Fibroblast of gingiva (primary cell): ENCODE measurements around the gene ZNF451.

ENCODE experiments used
- DNase-seq: peaks from one replicate; pipeline ENCODE4 v3.0.0-alpha.2; 2011; ENCODE audit warnings: low read depth

ZNF451 gene

DNA sequence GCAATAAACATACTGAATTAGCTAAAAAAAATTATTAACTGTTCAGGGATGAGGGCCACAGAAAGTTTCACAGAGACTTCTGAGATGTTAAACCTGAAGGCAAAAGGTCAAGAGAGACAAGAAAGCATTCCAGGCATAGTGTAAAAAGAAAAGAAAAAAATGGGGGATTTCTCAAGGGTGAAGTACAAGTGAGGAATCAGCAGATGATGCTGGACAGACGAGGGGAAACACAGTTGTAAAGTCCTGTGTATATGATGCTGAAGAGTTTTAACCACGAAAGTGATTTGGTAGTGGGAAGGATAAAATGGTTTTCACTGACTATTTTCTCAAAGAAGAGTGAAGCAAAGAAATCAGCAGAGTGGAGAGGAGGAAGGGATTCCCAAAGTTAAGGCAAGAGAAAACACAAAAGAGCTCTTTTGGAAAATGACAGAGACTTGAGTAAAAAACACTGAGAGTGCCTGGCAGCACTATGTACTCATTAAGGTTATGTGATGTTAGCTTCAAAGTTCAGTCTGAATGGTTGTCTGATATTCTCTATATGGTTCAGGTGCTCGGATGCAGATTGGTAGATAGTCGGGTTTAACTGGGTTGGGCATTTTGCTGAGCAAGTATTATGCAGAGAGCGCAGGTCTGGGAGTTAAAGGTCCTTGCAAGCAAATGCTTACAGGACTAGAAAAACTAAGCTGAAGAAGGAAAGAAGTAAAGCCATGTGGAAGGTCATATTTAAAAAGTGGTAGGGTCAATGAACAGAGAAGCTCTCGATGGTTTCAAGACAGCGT, 115.8 kb downstream of the ZNF451 start:
- DNase-seq, result no peak

DNA sequence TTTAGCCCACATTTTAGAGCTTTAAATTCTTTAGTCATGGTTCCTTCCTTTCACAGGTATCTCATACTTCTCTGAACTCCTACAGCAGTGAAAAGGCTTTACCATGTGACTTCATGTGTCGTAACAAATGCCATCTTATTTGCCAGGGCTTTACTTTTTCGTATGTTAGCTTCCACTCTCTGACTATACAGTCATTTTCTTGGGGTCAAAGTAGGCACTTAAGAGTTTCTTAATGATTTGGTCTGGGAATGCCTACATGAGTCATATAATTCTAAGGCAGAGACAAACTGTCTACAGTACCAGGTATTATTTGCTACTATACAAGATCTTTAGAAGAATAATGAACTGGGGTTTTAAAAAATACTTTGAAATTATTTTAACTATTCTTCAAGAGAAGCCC, 117.2 kb downstream of the ZNF451 start:
- DNase-seq, result peak; percentile 16

DNA sequence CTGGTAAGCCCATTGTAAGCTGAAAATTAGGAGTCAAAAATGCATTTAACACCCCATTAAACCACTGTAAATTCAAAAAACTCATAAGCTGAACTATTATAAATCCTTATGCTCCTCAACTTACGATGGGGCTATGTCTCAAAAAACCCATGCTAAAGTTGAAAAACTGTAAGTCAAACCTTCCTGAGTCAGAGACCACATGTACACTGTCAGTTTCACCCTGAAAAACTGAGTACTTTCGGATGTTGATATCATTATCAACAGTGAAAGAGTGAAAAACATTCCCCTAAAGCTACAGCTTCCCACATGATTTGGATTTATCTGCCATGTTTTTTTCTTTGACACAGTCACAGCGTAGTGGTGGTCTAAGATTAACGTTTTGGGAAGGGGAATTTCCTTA, 117.9 kb downstream of the ZNF451 start:
- DNase-seq, result no peak

DNA sequence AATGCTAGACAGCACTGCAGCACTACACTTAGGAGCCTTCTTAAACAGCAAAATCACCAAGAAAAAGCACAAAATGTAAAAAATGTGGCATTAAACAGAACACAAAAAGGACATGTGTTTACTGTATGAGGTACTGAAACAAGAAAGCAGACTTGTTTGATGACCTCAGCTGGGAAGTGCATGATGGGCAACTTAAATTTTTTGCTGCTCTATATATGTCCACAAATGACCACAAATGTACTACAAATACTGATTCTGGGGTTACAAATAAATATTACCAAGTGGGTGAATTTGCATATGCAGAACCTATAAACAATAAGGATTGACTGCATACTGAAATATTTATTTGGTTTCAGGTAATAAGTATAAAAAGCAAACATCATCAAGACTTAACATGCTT, 119.0 kb downstream of the ZNF451 start:
- DNase-seq, result no peak

DNA sequence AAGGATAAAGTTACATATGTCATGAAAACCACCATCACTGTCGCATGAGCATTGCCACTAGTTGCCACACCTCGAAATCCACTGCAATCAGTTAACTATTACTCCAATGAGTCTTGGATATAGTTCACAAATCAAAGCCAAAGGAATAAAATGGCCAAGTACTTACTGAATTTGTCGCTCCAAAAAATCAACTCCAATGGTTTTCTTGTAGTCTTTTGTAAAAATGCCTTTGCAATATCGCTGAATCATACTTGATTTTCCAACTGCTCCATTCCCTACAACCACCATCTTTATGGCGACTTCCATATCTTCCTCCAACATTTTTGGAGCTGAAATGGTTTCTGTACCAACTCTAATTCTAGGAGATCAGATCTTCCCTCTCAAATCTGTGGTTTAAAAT, 120.1 kb downstream of the ZNF451 start:
- no peak for DNase-seq

DNA sequence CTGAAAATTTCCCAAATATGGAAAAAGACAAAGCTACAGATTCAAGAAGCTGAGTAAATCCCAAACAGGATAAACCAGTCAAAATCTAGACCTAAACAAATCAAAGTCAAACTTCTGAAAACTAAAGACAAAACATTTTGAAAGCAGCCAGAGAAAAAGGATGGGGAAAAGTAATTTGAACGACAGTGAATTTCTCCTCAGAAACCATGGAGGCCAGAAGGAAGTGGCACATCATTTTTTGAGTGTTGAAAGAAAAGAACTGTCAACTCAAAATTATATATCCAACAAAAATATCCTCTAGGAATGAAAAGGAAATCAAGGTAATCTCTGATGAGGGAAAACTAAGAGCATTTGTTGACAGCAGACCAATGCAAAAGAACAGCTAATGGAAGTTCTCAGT, 125.3 kb downstream of the ZNF451 start:
- no peak for DNase-seq

DNA sequence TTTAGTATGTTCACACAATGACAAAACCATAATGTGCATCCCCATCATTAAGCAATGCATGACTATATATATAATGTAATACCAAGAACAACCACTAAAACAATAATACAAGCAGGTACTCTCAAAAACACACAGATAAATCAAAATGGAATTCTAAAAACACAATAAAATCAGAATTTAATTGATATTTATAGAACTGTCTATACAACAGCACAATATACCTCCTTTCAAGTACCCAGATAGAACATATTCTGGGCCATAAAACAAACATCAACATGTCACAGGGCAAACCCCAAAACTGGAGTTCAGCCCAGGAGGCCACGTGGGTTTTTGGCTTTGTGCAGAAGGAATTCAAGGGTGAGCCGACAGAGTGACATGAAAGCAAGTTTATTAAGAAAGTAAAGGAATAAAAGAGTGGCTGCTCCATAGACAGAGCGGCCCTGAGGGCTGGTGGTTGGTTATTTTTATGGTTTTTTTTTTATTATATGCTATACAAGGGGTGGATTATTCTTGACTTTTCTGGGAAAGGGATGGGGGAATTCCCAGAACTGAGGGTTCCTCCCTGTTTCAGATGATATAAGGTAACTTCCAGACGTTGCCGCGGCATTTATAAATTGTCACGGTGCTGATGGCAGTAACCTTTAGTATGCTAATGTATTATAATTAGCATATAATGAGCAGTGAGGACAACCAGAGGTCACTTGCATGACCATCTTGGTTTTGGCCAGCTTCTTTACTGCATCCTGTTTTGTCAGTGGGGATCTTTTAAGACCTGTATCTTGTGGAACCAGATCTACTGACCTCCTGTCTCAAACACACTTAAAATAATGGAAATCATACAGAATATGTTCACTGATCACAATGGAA, 126.5 kb downstream of the ZNF451 start:
- DNase-seq, result peak; percentile 42

DNA sequence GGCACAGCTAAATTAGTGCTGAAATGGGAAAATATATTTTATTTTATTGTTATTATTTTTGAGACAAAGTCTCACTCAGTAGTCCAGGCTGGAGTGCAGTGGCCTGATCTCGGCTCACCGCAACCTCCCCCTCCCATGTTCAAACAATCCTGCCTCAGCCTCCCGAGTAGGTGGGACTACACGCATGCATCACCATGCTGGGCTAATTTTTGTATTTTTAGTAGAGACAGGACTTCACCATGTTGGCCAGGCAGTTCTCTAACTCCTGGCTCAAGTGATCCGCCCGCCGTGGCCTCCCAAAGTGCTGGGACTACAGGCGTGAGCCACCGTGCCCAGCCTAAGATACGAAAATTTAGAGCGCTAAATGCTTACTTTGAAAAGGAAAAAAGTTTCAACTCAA, 127.3 kb downstream of the ZNF451 start:
- no peak for DNase-seq
